ENCODE data around the gene ROBO1.
A peak's percentile ranks its signal among the peaks of the same experiment; 100 is the strongest.
"Not testable (repeated sequence)": the region's sequence is repeated elsewhere in the genome, so short reads cannot be mapped to it uniquely, and the experiment has no call there.

Gene ROBO1

GRCh38 chr3:79236496-79236895, 531.3 kb downstream of the ROBO1 start:
- peak; percentile 63 for DNase-seq

- DNase-seq, result peak; percentile 33
Measured at GRCh38 chr3:79233431-79234060, 534.3 kb downstream of the ROBO1 start.

- DNase-seq, result no peak
Measured at GRCh38 chr3:79230266-79230665, 537.5 kb downstream of the ROBO1 start.

- DNase-seq, result no peak
Measured at GRCh38 chr3:79217096-79217495, 550.7 kb downstream of the ROBO1 start.

GRCh38 chr3:79215286-79215685, 552.5 kb downstream of the ROBO1 start:
- DNase-seq, result no peak

- no peak for DNase-seq
Measured at GRCh38 chr3:79211586-79212359, 556.0 kb downstream of the ROBO1 start.

- DNase-seq, result peak; percentile 1
Measured at GRCh38 chr3:79204351-79204750, 563.4 kb downstream of the ROBO1 start.

- no peak for DNase-seq
Measured at GRCh38 chr3:79203144-79203519, 564.7 kb downstream of the ROBO1 start.

GRCh38 chr3:79202471-79203143, 565.2 kb downstream of the ROBO1 start:
- no peak for DNase-seq

GRCh38 chr3:79200456-79200855, 567.3 kb downstream of the ROBO1 start:
- DNase-seq, result peak; percentile 2

- no peak for DNase-seq
Measured at GRCh38 chr3:79199966-79200365, 567.8 kb downstream of the ROBO1 start.

GRCh38 chr3:79187426-79187825, 580.4 kb downstream of the ROBO1 start:
- DNase-seq, result no peak

GRCh38 chr3:79184251-79184650, 583.5 kb downstream of the ROBO1 start:
- no peak for DNase-seq

- DNase-seq, result no peak
Measured at GRCh38 chr3:79183496-79183895, 584.3 kb downstream of the ROBO1 start.

GRCh38 chr3:79178471-79179180, 589.2 kb downstream of the ROBO1 start:
- no peak for DNase-seq

GRCh38 chr3:79175870-79176269, 591.9 kb downstream of the ROBO1 start:
- DNase-seq, result no peak

- not testable (repeated sequence) for DNase-seq
Measured at GRCh38 chr3:79173259-79173658, 594.5 kb downstream of the ROBO1 start.

GRCh38 chr3:79172241-79172640, 595.6 kb downstream of the ROBO1 start:
- DNase-seq, result peak; percentile 32

- no peak for DNase-seq
Measured at GRCh38 chr3:79170021-79170420, 597.8 kb downstream of the ROBO1 start.

GRCh38 chr3:79167651-79168416, 600.0 kb downstream of the ROBO1 start:
- DNase-seq, result peak; percentile 95

- DNase-seq, result no peak
Measured at GRCh38 chr3:79162653-79163052, 605.1 kb downstream of the ROBO1 start.

- DNase-seq, result no peak
Measured at GRCh38 chr3:79161941-79162340, 605.9 kb downstream of the ROBO1 start.

All from fibroblast of skin of scalp (primary cell).